Measurements from ENCODE around the gene SHOC1. TPM values are rescaled to one million over a fixed set of nuclear protein-coding genes. Genes with fewer than 3 reads are reported as not detected.

Gene SHOC1
- total RNA-seq, 5 donors from 2014 or later (not counting 1 experiment from before 2014, with no cell fraction given) = not detected

GRCh38 chr9:111789881-111790280, 4.9 kb downstream of the SHOC1 start:
- ATAC-seq (replicated peaks in 1 of 4) = no peak
- no peak overlapping the region for H3K27ac ChIP-seq (ENCODE audit: low read length)
- CTCF ChIA-PET = no interaction called here

GRCh38 chr9:111783857-111784256, 10.9 kb downstream of the SHOC1 start:
- Histone ChIP-seq H3K27me3 (replicated peaks in 1 of 2; ENCODE audit: control insufficient read depth in 2 of 2, extremely low read depth in 1 of 2, insufficient read depth in 2 of 2, low read length in 1 of 2) (no peaks in the 10 kb centered on the region), H3K9me3 (no peaks in the 10 kb centered on the region), H3K4me1 (ENCODE audit: control insufficient read depth in 1 of 2, extremely low read depth in 1 of 2, insufficient read depth in 2 of 2, low read length in 2 of 2) (no peaks in the 10 kb centered on the region), H3K36me3 (ENCODE audit: control insufficient read depth in 2 of 2, extremely low read depth in 1 of 2, insufficient read depth in 1 of 2, low read length in 1 of 2) (no peaks in the 10 kb centered on the region), H3K4me3 (ENCODE audit: control insufficient read depth in 1 of 2, extremely low read depth in 1 of 2, low read length in 1 of 2) (no peak overlapping the region), H3K27ac (ENCODE audit: low read length) (no peak overlapping the region)
- H3K4me3 Mint-ChIP-seq = no peak overlapping the region
- 40% methylated on average over 1 of the region's 2 CpGs for WGBS (ENCODE audit: insufficient coverage)
- no peak for DNase-seq
- H3K36me3 Mint-ChIP-seq = peaks cover 16% of the 10 kb centered on the region
- H3K27ac Mint-ChIP-seq = no peak overlapping the region
- ChIA-PET POLR2A (no interaction called here), CTCF (no interaction called here)
- no peaks in the 10 kb centered on the region for H3K27me3 Mint-ChIP-seq
- peaks cover 0 to 11% (median 5%) of the 10 kb centered on the region in 3 donors for H3K9me3 Mint-ChIP-seq
- ATAC-seq (replicated peaks in 1 of 4) = no peak
- H3K4me1 Mint-ChIP-seq = peaks cover 0 to 8% (median 2%) of the 10 kb centered on the region in 3 donors

More at GRCh38 chr9:111789881-111790280, 4.9 kb downstream of the SHOC1 start:
- no peak overlapping the region for H3K27ac Mint-ChIP-seq
- peaks cover 0 to 11% (median 5%) of the 10 kb centered on the region in 3 donors for H3K9me3 Mint-ChIP-seq
- Histone ChIP-seq H3K27me3 (replicated peaks in 1 of 2; ENCODE audit: control insufficient read depth in 2 of 2, extremely low read depth in 1 of 2, insufficient read depth in 2 of 2, low read length in 1 of 2) (no peaks in the 10 kb centered on the region), H3K36me3 (ENCODE audit: control insufficient read depth in 2 of 2, extremely low read depth in 1 of 2, insufficient read depth in 1 of 2, low read length in 1 of 2) (no peaks in the 10 kb centered on the region), H3K4me1 (ENCODE audit: control insufficient read depth in 1 of 2, extremely low read depth in 1 of 2, insufficient read depth in 2 of 2, low read length in 2 of 2) (no peaks in the 10 kb centered on the region), H3K9me3 (no peaks in the 10 kb centered on the region), H3K4me3 (ENCODE audit: control insufficient read depth in 1 of 2, extremely low read depth in 1 of 2, low read length in 1 of 2) (no peak overlapping the region)
- no CpG with 5 or more reads among the region's 1 CpG for WGBS (ENCODE audit: insufficient coverage)
- H3K27me3 Mint-ChIP-seq = no peaks in the 10 kb centered on the region
- no peak overlapping the region for H3K4me3 Mint-ChIP-seq
- no peak for DNase-seq
- peaks cover 13% of the 10 kb centered on the region for H3K36me3 Mint-ChIP-seq
- H3K4me1 Mint-ChIP-seq = no peaks in the 10 kb centered on the region
- POLR2A ChIA-PET = no interaction called here

DNA sequence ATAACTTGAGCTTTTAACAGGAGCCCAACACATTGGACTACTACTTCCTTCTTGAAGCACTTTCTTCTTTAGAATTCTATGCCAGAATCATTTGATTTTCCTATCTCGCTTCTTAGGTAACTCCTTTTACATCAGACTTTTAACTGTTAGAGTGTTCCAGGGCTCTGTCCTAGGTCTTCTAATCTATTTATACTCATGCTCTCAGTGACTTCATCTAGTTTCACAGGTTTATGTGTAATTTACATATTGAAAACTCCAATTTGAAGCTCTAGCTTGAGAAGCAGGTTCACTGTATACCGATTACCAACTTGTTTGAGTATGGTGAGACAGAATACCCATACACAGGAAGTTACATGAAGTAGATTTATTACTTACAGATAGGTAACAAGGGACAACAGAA, 11.3 kb downstream of the SHOC1 start:
- no peak for DNase-seq
- Mint-ChIP-seq H3K4me3 (no peak overlapping the region), H3K4me1 (peaks cover 0 to 8% (median 2%) of the 10 kb centered on the region in 3 donors), H3K27ac (no peak overlapping the region), H3K36me3 (peaks cover 16% of the 10 kb centered on the region), H3K9me3 (peaks cover 0 to 11% (median 5%) of the 10 kb centered on the region in 3 donors), H3K27me3 (no peaks in the 10 kb centered on the region)
- H3K9me3 ChIP-seq = no peaks in the 10 kb centered on the region
- WGBS (ENCODE audit: insufficient coverage) = no CpG with 5 or more reads among the region's 2 CpGs
- H3K4me1 ChIP-seq (ENCODE audit: control insufficient read depth in 1 of 2, extremely low read depth in 1 of 2, insufficient read depth in 2 of 2, low read length in 2 of 2) = no peaks in the 10 kb centered on the region
- ChIA-PET POLR2A (no interaction called here), CTCF (interaction anchor here in 1 of 2 donors (0.5 kb wide), 1 partner anchor 980 kb away, joined by 6 read pairs; no protein-coding TSS in a partner anchor)
- H3K27me3 ChIP-seq (replicated peaks in 1 of 2; ENCODE audit: control insufficient read depth in 2 of 2, extremely low read depth in 1 of 2, insufficient read depth in 2 of 2, low read length in 1 of 2) = no peaks in the 10 kb centered on the region
- no peak for ATAC-seq (replicated peaks in 1 of 4)
- H3K27ac ChIP-seq (ENCODE audit: low read length) = no peak overlapping the region
- no peaks in the 10 kb centered on the region for H3K36me3 ChIP-seq (ENCODE audit: control insufficient read depth in 2 of 2, extremely low read depth in 1 of 2, insufficient read depth in 1 of 2, low read length in 1 of 2)
- H3K4me3 ChIP-seq (ENCODE audit: control insufficient read depth in 1 of 2, extremely low read depth in 1 of 2, low read length in 1 of 2) = no peak overlapping the region

- POLR2A ChIA-PET = no interaction called here
- DNase-seq (no peak), ATAC-seq (replicated peaks in 1 of 4) (no peak)
- CTCF ChIA-PET = interaction anchor here in 1 of 2 donors (0.7 to 1.5 kb wide), 2 partner anchors 308 to 448 kb away, joined by 3 read pairs; no protein-coding TSS in a partner anchor
- H3K4me3 ChIP-seq (ENCODE audit: control insufficient read depth in 1 of 2, extremely low read depth in 1 of 2, low read length in 1 of 2) = no peak overlapping the region
- no peak overlapping the region for H3K27ac Mint-ChIP-seq
- H3K4me1 ChIP-seq (ENCODE audit: control insufficient read depth in 1 of 2, extremely low read depth in 1 of 2, insufficient read depth in 2 of 2, low read length in 2 of 2) = no peaks in the 10 kb centered on the region
- H3K4me3 Mint-ChIP-seq = no peak overlapping the region
- H3K9me3 ChIP-seq = no peaks in the 10 kb centered on the region
- H3K4me1 Mint-ChIP-seq = no peaks in the 10 kb centered on the region
- peaks cover 6% of the 10 kb centered on the region for H3K36me3 Mint-ChIP-seq
- no peaks in the 10 kb centered on the region for H3K27me3 ChIP-seq (replicated peaks in 1 of 2; ENCODE audit: control insufficient read depth in 2 of 2, extremely low read depth in 1 of 2, insufficient read depth in 2 of 2, low read length in 1 of 2)
- H3K36me3 ChIP-seq (ENCODE audit: control insufficient read depth in 2 of 2, extremely low read depth in 1 of 2, insufficient read depth in 1 of 2, low read length in 1 of 2) = no peaks in the 10 kb centered on the region
- no peaks in the 10 kb centered on the region for H3K27me3 Mint-ChIP-seq
- H3K9me3 Mint-ChIP-seq = peaks cover 6 to 13% (median 7%) of the 10 kb centered on the region in 3 donors
- H3K27ac ChIP-seq (ENCODE audit: low read length) = no peak overlapping the region
Measured at GRCh38 chr9:111766066-111766465, 28.7 kb downstream of the SHOC1 start.

DNA sequence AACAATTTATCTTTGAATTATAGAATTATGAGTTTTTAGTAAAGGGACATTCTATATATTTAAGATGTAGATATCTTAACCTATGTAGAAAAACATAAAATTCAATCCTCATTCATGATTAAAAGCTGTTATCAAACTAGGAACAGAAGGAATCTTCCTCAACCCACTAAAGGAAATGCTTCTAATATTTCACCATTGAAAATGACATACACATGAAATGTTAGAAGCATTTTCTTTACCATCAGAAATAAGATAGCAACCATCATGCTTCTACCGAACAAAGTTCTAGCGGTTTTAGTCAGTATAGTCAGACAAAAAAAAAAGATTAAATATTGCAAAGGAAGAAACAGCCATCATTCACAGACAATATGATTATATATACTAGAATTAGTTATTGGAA, 32.2 kb downstream of the SHOC1 start:
- CTCF ChIA-PET = interaction anchor here (0.5 to 0.6 kb wide), 2 partner anchors 312 to 562 kb away, joined by 3 to 4 read pairs; no protein-coding TSS in a partner anchor
- Mint-ChIP-seq H3K4me1 (peaks cover 4 to 7% (median 4%) of the 10 kb centered on the region in 3 donors), H3K27ac (no peak overlapping the region), H3K36me3 (peaks cover 6% of the 10 kb centered on the region), H3K27me3 (no peaks in the 10 kb centered on the region), H3K9me3 (peaks cover 6 to 13% (median 7%) of the 10 kb centered on the region in 3 donors), H3K4me3 (no peak overlapping the region)
- Histone ChIP-seq H3K4me1 (ENCODE audit: control insufficient read depth in 1 of 2, extremely low read depth in 1 of 2, insufficient read depth in 2 of 2, low read length in 2 of 2) (peaks cover 0 to 2% of the 10 kb centered on the region in 2 experiments), H3K36me3 (ENCODE audit: control insufficient read depth in 2 of 2, extremely low read depth in 1 of 2, insufficient read depth in 1 of 2, low read length in 1 of 2) (no peaks in the 10 kb centered on the region), H3K9me3 (no peaks in the 10 kb centered on the region), H3K4me3 (ENCODE audit: control insufficient read depth in 1 of 2, extremely low read depth in 1 of 2, low read length in 1 of 2) (no peak overlapping the region), H3K27me3 (replicated peaks in 1 of 2; ENCODE audit: control insufficient read depth in 2 of 2, extremely low read depth in 1 of 2, insufficient read depth in 2 of 2, low read length in 1 of 2) (no peaks in the 10 kb centered on the region), H3K27ac (ENCODE audit: low read length) (no peak overlapping the region)
- POLR2A ChIA-PET = no interaction called here
- no peak for DNase-seq
- no peak for ATAC-seq (replicated peaks in 1 of 4)
- no CpG with 5 or more reads among the region's 2 CpGs for WGBS (ENCODE audit: insufficient coverage)

- no peaks in the 10 kb centered on the region for H3K9me3 Mint-ChIP-seq
- no peak overlapping the region for H3K4me3 Mint-ChIP-seq
- H3K4me3 ChIP-seq (ENCODE audit: control insufficient read depth in 1 of 2, extremely low read depth in 1 of 2, low read length in 1 of 2) = no peak overlapping the region
- no peak overlapping the region for H3K27ac Mint-ChIP-seq
- H3K27me3 ChIP-seq (replicated peaks in 1 of 2; ENCODE audit: control insufficient read depth in 2 of 2, extremely low read depth in 1 of 2, insufficient read depth in 2 of 2, low read length in 1 of 2) = no peaks in the 10 kb centered on the region
- H3K27ac ChIP-seq (ENCODE audit: low read length) = no peak overlapping the region
- ChIA-PET CTCF (interaction anchor here (0.6 to 4.4 kb wide), 15 partner anchors 11 to 602 kb away, joined by 3 to 117 read pairs (median 3); no protein-coding TSS in a partner anchor), POLR2A (interaction anchor here in 1 of 2 donors (0.6 kb wide), 2 partner anchors 172 to 315 kb away, joined by 4 read pairs; no protein-coding TSS in a partner anchor)
- peak in 3 of 4 experiments; percentile 70 to 75 (median 72) for ATAC-seq (replicated peaks in 1 of 4)
- H3K36me3 Mint-ChIP-seq = no peaks in the 10 kb centered on the region
- no peaks in the 10 kb centered on the region for H3K27me3 Mint-ChIP-seq
- WGBS (ENCODE audit: insufficient coverage) = 60% methylated on average over 1 of the region's 2 CpGs
- H3K9me3 ChIP-seq = no peaks in the 10 kb centered on the region
- peaks cover 0 to 2% of the 10 kb centered on the region in 2 experiments for H3K4me1 ChIP-seq (ENCODE audit: control insufficient read depth in 1 of 2, extremely low read depth in 1 of 2, insufficient read depth in 2 of 2, low read length in 2 of 2)
- no peaks in the 10 kb centered on the region for H3K36me3 ChIP-seq (ENCODE audit: control insufficient read depth in 2 of 2, extremely low read depth in 1 of 2, insufficient read depth in 1 of 2, low read length in 1 of 2)
- peak in 30 of 35 experiments; percentile 3 to 80 (median 36) for DNase-seq
- H3K4me1 Mint-ChIP-seq = peaks cover 4 to 7% (median 4%) of the 10 kb centered on the region in 3 donors
Measured at GRCh38 chr9:111759762-111760639, 34.7 kb downstream of the SHOC1 start.
